ENCODE results near the gene SMAP2. TPM values are rescaled to one million over a fixed set of nuclear protein-coding genes. Genes with fewer than 3 reads are reported as not detected.

SMAP2 gene
- total and polyA plus RNA-seq, 11 donors: 8.9 to 44.4 (median 12.9) TPM

GRCh38 chr1:40392221-40392620, 18.7 kb downstream of the SMAP2 start:
- Histone ChIP-seq H3K36me3 (peaks cover 0 to 10% (median 0%) of the 10 kb centered on the region in 9 donors), H3K27ac (peak overlapping the region in 1 of 12 donors; percentile 99)
- intact Hi-C loops (cut with DNase I): no loop called here

GRCh38 chr1:40393173-40393572, 19.6 kb downstream of the SMAP2 start:
- Histone ChIP-seq H3K27me3 (no peaks in the 10 kb centered on the region), H3K4me3 (no peak overlapping the region), H3K4me1 (peaks cover 0 to 97% (median 8%) of the 10 kb centered on the region in 12 donors), H3K9me3 (no peaks in the 10 kb centered on the region), H3K36me3 (peaks cover 0 to 10% (median 0%) of the 10 kb centered on the region in 9 donors), H3K27ac (peak overlapping the region in 1 of 12 donors; percentile 99)
- DNase-seq: no peak
- no peak for TF ChIP-seq POLR2A (IDR thresholded peaks at IDR 0.05)
- no peak for TF ChIP-seq CTCF (IDR thresholded peaks at IDR 0.05)
- WGBS, 4 donors: 75 to 96% (median 92%) methylated on average over 3 of the region's 3 CpGs
- ATAC-seq: peak in 1 of 4 donors; percentile 21
- intact Hi-C loops (cut with DNase I): no loop called here

More at GRCh38 chr1:40392221-40392620, 18.7 kb downstream of the SMAP2 start:
- no peaks in the 10 kb centered on the region for H3K27me3 ChIP-seq
- TF ChIP-seq POLR2A (IDR thresholded peaks at IDR 0.05): no peak
- no peak for ATAC-seq
- WGBS, 4 donors: 52 to 73% (median 66%) methylated on average over 3 of the region's 3 CpGs
- no peak overlapping the region for H3K4me3 ChIP-seq
- DNase-seq: no peak
- no peaks in the 10 kb centered on the region for H3K9me3 ChIP-seq
- peaks cover 0 to 95% (median 8%) of the 10 kb centered on the region in 12 donors for H3K4me1 ChIP-seq

GRCh38 chr1:40394491-40395172, 21.1 kb downstream of the SMAP2 start:
- no peaks in the 10 kb centered on the region for H3K9me3 ChIP-seq
- H3K4me1 ChIP-seq: peaks cover 0 to 98% (median 8%) of the 10 kb centered on the region in 12 donors
- H3K4me3 ChIP-seq: peak overlapping the region in 1 of 12 donors; percentile 3
- peak overlapping the region in 6 of 12 donors; percentile 11 to 99 (median 28) for H3K27ac ChIP-seq
- H3K27me3 ChIP-seq: no peaks in the 10 kb centered on the region
- ATAC-seq: peak in 2 of 4 donors; percentile 8 to 18
- DNase-seq: no peak
- WGBS, 4 donors: 69 to 83% (median 79%) methylated on average over 3 of the region's 3 CpGs
- intact Hi-C loops (cut with DNase I): loop anchor here in 1 of 10 donors (5.0 kb wide), 1 partner anchor 52 kb away; no protein-coding TSS in a partner anchor
- TF ChIP-seq POLR2A (IDR thresholded peaks at IDR 0.05) (no peak), CTCF (IDR thresholded peaks at IDR 0.05) (no peak)
- H3K36me3 ChIP-seq: no peaks in the 10 kb centered on the region

- WGBS, 4 donors: 91 to 94% (median 93%) methylated on average over 3 of the region's 3 CpGs
- no peaks in the 10 kb centered on the region for H3K36me3 ChIP-seq
- peak overlapping the region in 6 of 12 donors; percentile 11 to 99 (median 40) for H3K27ac ChIP-seq
- peaks cover 0 to 98% (median 10%) of the 10 kb centered on the region in 12 donors for H3K4me1 ChIP-seq
- ATAC-seq: no peak
- TF ChIP-seq CTCF (IDR thresholded peaks at IDR 0.05) (no peak), POLR2A (IDR thresholded peaks at IDR 0.05) (no peak)
- H3K27me3 ChIP-seq: no peaks in the 10 kb centered on the region
- DNase-seq: no peak
- no peaks in the 10 kb centered on the region for H3K9me3 ChIP-seq
- intact Hi-C loops (cut with DNase I): loop anchor here in 1 of 10 donors (5.0 kb wide), 1 partner anchor 53 kb away; no protein-coding TSS in a partner anchor
- H3K4me3 ChIP-seq: no peak overlapping the region
Observed at GRCh38 chr1:40395190-40396175, 22.0 kb downstream of the SMAP2 start.

Measured in heart left ventricle (tissue), 16 donors.